Brain microvascular endothelial cell (primary cell): ENCODE results near the gene HAUS6.

ENCODE experiments used
- DNase-seq: peaks from one replicate; pipeline ENCODE4 v3.0.0-alpha.2; 2020
- H3K27ac ChIP-seq: fragments of 250-450 bp; sonication (Bioruptor Pico); 2 replicates; pipeline ENCODE4 v1.5.1; 2020; ENCODE audit warnings: mild to moderate bottlenecking, moderate library complexity
- H3K27me3 ChIP-seq: fragments of 250-450 bp; sonication (Bioruptor Pico); replicated peaks from 2 replicates; pipeline ENCODE4 v1.5.1; 2020; ENCODE audit warnings: mild to moderate bottlenecking
- H3K36me3 ChIP-seq: fragments of 250-450 bp; sonication (Bioruptor Pico); replicated peaks from 2 replicates; pipeline ENCODE4 v1.5.1; 2020; ENCODE audit warnings: mild to moderate bottlenecking
- H3K4me3 ChIP-seq: 2 replicates; pipeline ENCODE4 v1.5.1; 2011; ENCODE audit warnings: low read depth, mild to moderate bottlenecking, control low read depth, low read length, moderate library complexity
- CTCF ChIP-seq: IDR thresholded peaks from 2 replicates; pipeline ENCODE4 v1.5.1; 2011; ENCODE audit warnings: low read depth, mild to moderate bottlenecking, moderate library complexity, low read length, control low read depth, inconsistent platforms; ENCODE audit errors: missing control alignments
- in situ Hi-C: cut with HindIII; loops from 2 replicates; pipeline ENCODE4 v1.10.0; 2017; ENCODE audit warnings: low sequenced_read_pairs, low pct_ligation_motif_present

The HAUS6 gene

GRCh38 chr9:19049917-19050636 lies 52.6 kb downstream of the HAUS6 start:
- no peak for TF ChIP-seq CTCF
- DNase-seq = peak; percentile 27
- in situ Hi-C loops = loop anchor here (25.0 kb wide), 2 partner anchors 588 to 788 kb away; partner anchors contain the start of gene ADAMTSL1

GRCh38 chr9:19048966-19049916 lies 53.5 kb downstream of the HAUS6 start, which contains the start of gene RRAGA:
RRAGA (plus strand) TSS chr9:19049427; CDS start chr9:19049660, 233 bp downstream.
- in situ Hi-C loops = loop anchor here (25.0 kb wide), 2 partner anchors 587 to 787 kb away; partner anchors contain the start of gene ADAMTSL1
- peak within 1 kb of the TSS; percentile 92 for H3K4me3 ChIP-seq
- peak; percentile 89 for TF ChIP-seq CTCF

More at GRCh38 chr9:19049917-19050636, 52.6 kb downstream of the HAUS6 start:
- H3K36me3 ChIP-seq = no peaks in the 10 kb centered on the region
- H3K27me3 ChIP-seq = no peaks in the 10 kb centered on the region
- peak overlapping the region; percentile 73 for H3K27ac ChIP-seq
- peak overlapping the region; percentile 92 for H3K4me3 ChIP-seq

GRCh38 chr9:19036611-19037010 lies 66.1 kb downstream of the HAUS6 start:
- Histone ChIP-seq H3K27me3 (no peaks in the 10 kb centered on the region), H3K36me3 (no peaks in the 10 kb centered on the region), H3K4me3 (no peak overlapping the region), H3K27ac (no peak overlapping the region)
- in situ Hi-C loops = loop anchor here (25.0 kb wide), 2 partner anchors 574 to 774 kb away; partner anchors contain the start of gene ADAMTSL1
- TF ChIP-seq CTCF = peak; percentile 42
- DNase-seq = no peak

More at GRCh38 chr9:19048966-19049916, 53.5 kb downstream of the HAUS6 start, which contains the start of gene RRAGA:
- peak; percentile 96 for DNase-seq
- Histone ChIP-seq H3K36me3 (no peaks in the 10 kb centered on the region), H3K27me3 (no peaks in the 10 kb centered on the region), H3K27ac (peak within 1 kb of the TSS; percentile 73)

GRCh38 chr9:19033015-19033414 lies 69.7 kb downstream of the HAUS6 start, which contains the start of gene SAXO1:
SAXO1 (minus strand) TSS chr9:19033209; CDS start chr9:19032908, 301 bp downstream.
- H3K36me3 ChIP-seq = no peaks in the 10 kb centered on the region
- TF ChIP-seq CTCF = no peak
- no peak within 1 kb of the TSS for H3K4me3 ChIP-seq
- no peaks in the 10 kb centered on the region for H3K27me3 ChIP-seq
- no peak for DNase-seq
- in situ Hi-C loops = loop anchor here (25.0 kb wide), 2 partner anchors 571 to 771 kb away; partner anchors contain the start of gene ADAMTSL1
- H3K27ac ChIP-seq = no peak within 1 kb of the TSS

DNA sequence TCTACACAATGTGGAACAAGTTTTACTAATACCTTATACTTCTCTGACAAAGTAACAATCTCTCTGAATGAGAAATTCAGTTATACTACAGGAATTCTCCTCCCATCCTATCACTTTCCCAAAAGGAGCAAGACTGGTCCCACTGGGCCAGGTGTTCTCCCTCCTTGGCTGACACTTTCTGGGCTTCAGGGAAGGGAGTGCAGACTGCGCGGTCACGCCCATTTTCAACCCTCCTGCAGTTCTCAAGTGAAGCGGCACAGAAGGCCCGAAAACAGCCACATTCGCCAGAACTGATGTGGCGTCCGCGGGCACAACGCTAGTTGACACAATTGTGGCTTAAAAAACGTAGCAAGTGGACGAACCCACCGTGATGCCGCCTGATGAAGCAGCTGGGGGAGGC lies 70.3 kb downstream of the HAUS6 start:
- Histone ChIP-seq H3K4me3 (no peak overlapping the region), H3K27me3 (no peaks in the 10 kb centered on the region), H3K36me3 (no peaks in the 10 kb centered on the region), H3K27ac (no peak overlapping the region)
- no peak for TF ChIP-seq CTCF
- DNase-seq = no peak
- in situ Hi-C loops = loop anchor here (25.0 kb wide), 2 partner anchors 570 to 770 kb away; partner anchors contain the start of gene ADAMTSL1
